HepG2 (cell line): ENCODE data around the gene GCNT3. TPM values are rescaled to one million over a fixed set of nuclear protein-coding genes. Genes with fewer than 3 reads are reported as not detected.

Experiments used
- CREB1 ChIP-seq, 2 experiments: fragments of 450-650 bp in 1 of 2; IDR thresholded peaks; 2 replicates each; pipeline ENCODE4 v1.6.1; 2016 to 2017; ENCODE audit warnings: control low read depth in 1 of 2, mild to moderate bottlenecking in 1 of 2, missing compliant biosample characterization in 1 of 2, missing genetic modification characterization in 1 of 2
- DPF2 ChIP-seq: sonication (generic); formaldehyde crosslinking; IDR thresholded peaks from 2 replicates; pipeline ENCODE4 v1.4.0; 2020; ENCODE audit warnings: mild to moderate bottlenecking, low read depth, missing genetic modification reagents, borderline replicate concordance
- ELF3 ChIP-seq: IDR thresholded peaks from 2 replicates; pipeline ENCODE4 v1.6.1; 2016; ENCODE audit warnings: missing genetic modification reagents, missing compliant biosample characterization
- HDAC2 ChIP-seq: sonication (generic); formaldehyde crosslinking; IDR thresholded peaks from 2 replicates; pipeline ENCODE4 v1.4.0; 2020; ENCODE audit warnings: missing genetic modification reagents
- HMGA1 ChIP-seq: sonication (generic); formaldehyde crosslinking; conservative IDR thresholded peaks from 2 replicates; pipeline ENCODE4 v1.4.0; 2020; ENCODE audit warnings: missing genetic modification reagents
- MIXL1 ChIP-seq: IDR thresholded peaks from 2 replicates; pipeline ENCODE4 v1.6.1; 2016
- NCOA2 ChIP-seq: sonication (generic); formaldehyde crosslinking; IDR thresholded peaks from 2 replicates; pipeline ENCODE4 v1.8.0; 2022; ENCODE audit warnings: inconsistent platforms
- NONO ChIP-seq, 2 experiments: fragments of 450-650 bp in 1 of 2; sonication (generic) in 1 of 2; formaldehyde crosslinking in 1 of 2; IDR thresholded peaks in 1 of 2; conservative IDR thresholded peaks in 1 of 2; 2 replicates each; pipeline versions ENCODE4 v1.6.1 to v1.8.0; 2017 to 2022; ENCODE audit warnings: mild to moderate bottlenecking in 1 of 2, missing genetic modification reagents in 1 of 2, moderate library complexity in 1 of 2
- RXRA ChIP-seq: sonication (generic); formaldehyde crosslinking; IDR thresholded peaks from 2 replicates; pipeline ENCODE4 v1.5.1; 2020; ENCODE audit warnings: missing genetic modification reagents
- SIX4 ChIP-seq: sonication (generic); formaldehyde crosslinking; IDR thresholded peaks from 2 replicates; pipeline ENCODE4 v1.4.0; 2020; ENCODE audit warnings: missing genetic modification reagents
- SMAD1 ChIP-seq: sonication (generic); formaldehyde crosslinking; IDR thresholded peaks from 2 replicates; pipeline ENCODE4 v1.4.0; 2020; ENCODE audit warnings: missing genetic modification reagents, low read depth, mild to moderate bottlenecking, borderline replicate concordance
- SOX6 ChIP-seq, 2 experiments: fragments of 450-650 bp in 1 of 2; sonication (generic) in 1 of 2; formaldehyde crosslinking in 1 of 2; IDR thresholded peaks; 2 replicates each; pipeline versions ENCODE4 v1.4.0 to v1.6.1; 2017 to 2020; ENCODE audit warnings: antibody characterized with exemption in 1 of 2, mild to moderate bottlenecking in 1 of 2, missing genetic modification reagents in 1 of 2
- ZNF292 ChIP-seq: sonication (generic); formaldehyde crosslinking; IDR thresholded peaks from 2 replicates; pipeline ENCODE4 v1.8.1; 2022; ENCODE audit warnings: mild to moderate bottlenecking, low read depth, missing genetic modification reagents, borderline replicate concordance
- ZNF547 ChIP-seq: sonication (generic); formaldehyde crosslinking; IDR thresholded peaks from 2 replicates; pipeline ENCODE4 v1.5.1; 2020; ENCODE audit warnings: mild to moderate bottlenecking, missing genetic modification reagents
- ZNF703 ChIP-seq: sonication (generic); formaldehyde crosslinking; IDR thresholded peaks from 2 replicates; pipeline ENCODE4 v1.5.1; 2020; ENCODE audit warnings: missing genetic modification reagents, mild to moderate bottlenecking, moderate library complexity, borderline replicate concordance
- polyA plus RNA-seq, 8 experiments: library from polyadenylated mRNA; depleted of rRNA in 3 of 8; stranded (reverse) in 7 of 8; unstranded in 1 of 8; fragments of >200 nt; fragmentation: Illumina TruSeq in 4 of 8; extraction: Trizol in 4 of 8; gene quantifications; 2 replicates each; pipeline versions ENCODE4 v1.2.1 to v1.2.3, GENCODE V29; 2011 to 2016; ENCODE audit warnings: low read depth in 4 of 8, missing spikeins in 1 of 8, mixed read lengths in 1 of 8; ENCODE audit not compliant: insufficient read depth in 1 of 8
- total RNA-seq, 5 experiments: library from RNA; depleted of rRNA; stranded (reverse); fragments of >200 nt; fragmentation: Illumina TruSeq; extraction: Trizol; gene quantifications; 2 replicates each; pipeline ENCODE4 v1.2.3, GENCODE V29; 2016; ENCODE audit warnings: low read depth in 1 of 5
- TF ChIP-seq, protein P1 (sequence below): IDR thresholded peaks from 2 replicates; pipeline ENCODE4 v1.4.0; 2020; ENCODE audit warnings: mild to moderate bottlenecking, missing genetic modification reagents
- TF ChIP-seq, protein P2 (sequence below): sonication (generic); formaldehyde crosslinking; IDR thresholded peaks from 2 replicates; pipeline ENCODE4 v1.4.0; 2020; ENCODE audit warnings: missing genetic modification reagents
- TF ChIP-seq, protein P3 (sequence below): sonication (generic); formaldehyde crosslinking; IDR thresholded peaks from 2 replicates; pipeline ENCODE4 v1.5.0; 2020; ENCODE audit warnings: missing genetic modification reagents
- TF ChIP-seq, protein P4 (sequence below): sonication (generic); formaldehyde crosslinking; IDR thresholded peaks from 2 replicates; pipeline ENCODE4 v1.5.1; 2020; ENCODE audit warnings: mild to moderate bottlenecking, moderate library complexity, missing genetic modification reagents

Gene GCNT3
- total and polyA plus RNA-seq, 2 of the 13 experiments (the other 11 are each of a cell fraction or from before 2014, with no cell fraction given), result 6.8 to 9.8 TPM

DNA sequence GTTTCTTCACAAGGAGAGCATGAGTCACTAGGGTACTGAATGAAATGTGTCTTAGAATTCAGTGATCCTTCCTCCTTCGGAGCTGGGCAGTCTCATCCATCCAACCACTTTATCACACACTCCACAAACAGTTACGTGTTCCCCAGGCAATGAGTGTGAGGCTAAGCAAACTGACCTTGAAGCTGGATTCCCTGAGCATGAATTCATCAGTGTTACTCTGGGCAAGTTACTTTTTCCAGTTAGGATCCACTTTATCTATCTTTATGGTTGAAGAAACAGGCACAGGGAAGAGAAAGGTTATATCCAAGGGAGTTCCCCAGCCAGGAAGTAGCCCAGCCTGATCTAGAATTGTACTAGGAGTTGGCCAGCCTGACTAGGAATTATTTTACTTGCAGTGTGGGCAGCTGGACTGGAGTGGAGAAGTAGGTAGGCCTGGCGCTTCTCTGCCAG lies 17.1 kb upstream of the GCNT3 start (continued):
- TF ChIP-seq CREB1 (IDR thresholded peaks at IDR 0.05) (no peak), CREB1 (CRISPR knock-in tag; IDR thresholded peaks at IDR 0.05) (0 out of 2 replicates have a peak, but pooled peaks have one; percentile 9), ELF3 (CRISPR knock-in tag) (0 out of 2 replicates have a peak, but pooled peaks have one; percentile 11), HMGA1 (CRISPR knock-in tag) (no peak), SIX4 (CRISPR knock-in tag) (no peak), ZNF703 (no peak), SOX6 (IDR thresholded peaks at IDR 0.05) (no peak), SOX6 (CRISPR knock-in tag; IDR thresholded peaks at IDR 0.05) (peak; percentile 27; the same call in 1 of the 2 replicates), ZNF292 (CRISPR knock-in tag) (peak; percentile 47; the same call in 1 of the 2 replicates), NONO (IDR thresholded peaks at IDR 0.05) (no peak), NONO (CRISPR knock-in tag; conservative IDR thresholded peaks at IDR 0.05) (0 out of 2 replicates have a peak, but pooled peaks have one; percentile 22), NCOA2 (CRISPR knock-in tag) (peak; percentile 31; the same call in 1 of the 2 replicates), RXRA (no peak; the same call in 1 of the 2 replicates), DPF2 (0 out of 2 replicates have a peak, but pooled peaks have one; percentile 33), HDAC2 (CRISPR knock-in tag) (peak; percentile 70), MIXL1 (CRISPR knock-in tag) (0 out of 2 replicates have a peak, but pooled peaks have one; percentile 37), ZNF547 (CRISPR knock-in tag) (0 out of 2 replicates have a peak, but pooled peaks have one; percentile 34), SMAD1 (no peak)
- TF ChIP-seq, protein P1, sequence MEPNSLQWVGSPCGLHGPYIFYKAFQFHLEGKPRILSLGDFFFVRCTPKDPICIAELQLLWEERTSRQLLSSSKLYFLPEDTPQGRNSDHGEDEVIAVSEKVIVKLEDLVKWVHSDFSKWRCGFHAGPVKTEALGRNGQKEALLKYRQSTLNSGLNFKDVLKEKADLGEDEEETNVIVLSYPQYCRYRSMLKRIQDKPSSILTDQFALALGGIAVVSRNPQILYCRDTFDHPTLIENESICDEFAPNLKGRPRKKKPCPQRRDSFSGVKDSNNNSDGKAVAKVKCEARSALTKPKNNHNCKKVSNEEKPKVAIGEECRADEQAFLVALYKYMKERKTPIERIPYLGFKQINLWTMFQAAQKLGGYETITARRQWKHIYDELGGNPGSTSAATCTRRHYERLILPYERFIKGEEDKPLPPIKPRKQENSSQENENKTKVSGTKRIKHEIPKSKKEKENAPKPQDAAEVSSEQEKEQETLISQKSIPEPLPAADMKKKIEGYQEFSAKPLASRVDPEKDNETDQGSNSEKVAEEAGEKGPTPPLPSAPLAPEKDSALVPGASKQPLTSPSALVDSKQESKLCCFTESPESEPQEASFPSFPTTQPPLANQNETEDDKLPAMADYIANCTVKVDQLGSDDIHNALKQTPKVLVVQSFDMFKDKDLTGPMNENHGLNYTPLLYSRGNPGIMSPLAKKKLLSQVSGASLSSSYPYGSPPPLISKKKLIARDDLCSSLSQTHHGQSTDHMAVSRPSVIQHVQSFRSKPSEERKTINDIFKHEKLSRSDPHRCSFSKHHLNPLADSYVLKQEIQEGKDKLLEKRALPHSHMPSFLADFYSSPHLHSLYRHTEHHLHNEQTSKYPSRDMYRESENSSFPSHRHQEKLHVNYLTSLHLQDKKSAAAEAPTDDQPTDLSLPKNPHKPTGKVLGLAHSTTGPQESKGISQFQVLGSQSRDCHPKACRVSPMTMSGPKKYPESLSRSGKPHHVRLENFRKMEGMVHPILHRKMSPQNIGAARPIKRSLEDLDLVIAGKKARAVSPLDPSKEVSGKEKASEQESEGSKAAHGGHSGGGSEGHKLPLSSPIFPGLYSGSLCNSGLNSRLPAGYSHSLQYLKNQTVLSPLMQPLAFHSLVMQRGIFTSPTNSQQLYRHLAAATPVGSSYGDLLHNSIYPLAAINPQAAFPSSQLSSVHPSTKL (CRISPR knock-in tag), result peak; percentile 74
- TF ChIP-seq, protein P2, sequence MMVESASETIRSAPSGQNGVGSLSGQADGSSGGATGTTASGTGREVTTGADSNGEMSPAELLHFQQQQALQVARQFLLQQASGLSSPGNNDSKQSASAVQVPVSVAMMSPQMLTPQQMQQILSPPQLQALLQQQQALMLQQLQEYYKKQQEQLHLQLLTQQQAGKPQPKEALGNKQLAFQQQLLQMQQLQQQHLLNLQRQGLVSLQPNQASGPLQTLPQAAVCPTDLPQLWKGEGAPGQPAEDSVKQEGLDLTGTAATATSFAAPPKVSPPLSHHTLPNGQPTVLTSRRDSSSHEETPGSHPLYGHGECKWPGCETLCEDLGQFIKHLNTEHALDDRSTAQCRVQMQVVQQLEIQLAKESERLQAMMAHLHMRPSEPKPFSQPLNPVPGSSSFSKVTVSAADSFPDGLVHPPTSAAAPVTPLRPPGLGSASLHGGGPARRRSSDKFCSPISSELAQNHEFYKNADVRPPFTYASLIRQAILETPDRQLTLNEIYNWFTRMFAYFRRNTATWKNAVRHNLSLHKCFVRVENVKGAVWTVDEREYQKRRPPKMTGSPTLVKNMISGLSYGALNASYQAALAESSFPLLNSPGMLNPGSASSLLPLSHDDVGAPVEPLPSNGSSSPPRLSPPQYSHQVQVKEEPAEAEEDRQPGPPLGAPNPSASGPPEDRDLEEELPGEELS, result 0 out of 2 replicates have a peak, but pooled peaks have one; percentile 38
- TF ChIP-seq, protein P3, sequence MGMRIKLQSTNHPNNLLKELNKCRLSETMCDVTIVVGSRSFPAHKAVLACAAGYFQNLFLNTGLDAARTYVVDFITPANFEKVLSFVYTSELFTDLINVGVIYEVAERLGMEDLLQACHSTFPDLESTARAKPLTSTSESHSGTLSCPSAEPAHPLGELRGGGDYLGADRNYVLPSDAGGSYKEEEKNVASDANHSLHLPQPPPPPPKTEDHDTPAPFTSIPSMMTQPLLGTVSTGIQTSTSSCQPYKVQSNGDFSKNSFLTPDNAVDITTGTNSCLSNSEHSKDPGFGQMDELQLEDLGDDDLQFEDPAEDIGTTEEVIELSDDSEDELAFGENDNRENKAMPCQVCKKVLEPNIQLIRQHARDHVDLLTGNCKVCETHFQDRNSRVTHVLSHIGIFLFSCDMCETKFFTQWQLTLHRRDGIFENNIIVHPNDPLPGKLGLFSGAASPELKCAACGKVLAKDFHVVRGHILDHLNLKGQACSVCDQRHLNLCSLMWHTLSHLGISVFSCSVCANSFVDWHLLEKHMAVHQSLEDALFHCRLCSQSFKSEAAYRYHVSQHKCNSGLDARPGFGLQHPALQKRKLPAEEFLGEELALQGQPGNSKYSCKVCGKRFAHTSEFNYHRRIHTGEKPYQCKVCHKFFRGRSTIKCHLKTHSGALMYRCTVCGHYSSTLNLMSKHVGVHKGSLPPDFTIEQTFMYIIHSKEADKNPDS (CRISPR knock-in tag), result peak; percentile 97; the same call in 1 of the 2 replicates
- TF ChIP-seq, protein P4, sequence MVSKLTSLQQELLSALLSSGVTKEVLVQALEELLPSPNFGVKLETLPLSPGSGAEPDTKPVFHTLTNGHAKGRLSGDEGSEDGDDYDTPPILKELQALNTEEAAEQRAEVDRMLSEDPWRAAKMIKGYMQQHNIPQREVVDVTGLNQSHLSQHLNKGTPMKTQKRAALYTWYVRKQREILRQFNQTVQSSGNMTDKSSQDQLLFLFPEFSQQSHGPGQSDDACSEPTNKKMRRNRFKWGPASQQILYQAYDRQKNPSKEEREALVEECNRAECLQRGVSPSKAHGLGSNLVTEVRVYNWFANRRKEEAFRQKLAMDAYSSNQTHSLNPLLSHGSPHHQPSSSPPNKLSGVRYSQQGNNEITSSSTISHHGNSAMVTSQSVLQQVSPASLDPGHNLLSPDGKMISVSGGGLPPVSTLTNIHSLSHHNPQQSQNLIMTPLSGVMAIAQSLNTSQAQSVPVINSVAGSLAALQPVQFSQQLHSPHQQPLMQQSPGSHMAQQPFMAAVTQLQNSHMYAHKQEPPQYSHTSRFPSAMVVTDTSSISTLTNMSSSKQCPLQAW (CRISPR knock-in tag), result no peak
